ENCODE results near the gene SPHK1.

Gene SPHK1

DNA sequence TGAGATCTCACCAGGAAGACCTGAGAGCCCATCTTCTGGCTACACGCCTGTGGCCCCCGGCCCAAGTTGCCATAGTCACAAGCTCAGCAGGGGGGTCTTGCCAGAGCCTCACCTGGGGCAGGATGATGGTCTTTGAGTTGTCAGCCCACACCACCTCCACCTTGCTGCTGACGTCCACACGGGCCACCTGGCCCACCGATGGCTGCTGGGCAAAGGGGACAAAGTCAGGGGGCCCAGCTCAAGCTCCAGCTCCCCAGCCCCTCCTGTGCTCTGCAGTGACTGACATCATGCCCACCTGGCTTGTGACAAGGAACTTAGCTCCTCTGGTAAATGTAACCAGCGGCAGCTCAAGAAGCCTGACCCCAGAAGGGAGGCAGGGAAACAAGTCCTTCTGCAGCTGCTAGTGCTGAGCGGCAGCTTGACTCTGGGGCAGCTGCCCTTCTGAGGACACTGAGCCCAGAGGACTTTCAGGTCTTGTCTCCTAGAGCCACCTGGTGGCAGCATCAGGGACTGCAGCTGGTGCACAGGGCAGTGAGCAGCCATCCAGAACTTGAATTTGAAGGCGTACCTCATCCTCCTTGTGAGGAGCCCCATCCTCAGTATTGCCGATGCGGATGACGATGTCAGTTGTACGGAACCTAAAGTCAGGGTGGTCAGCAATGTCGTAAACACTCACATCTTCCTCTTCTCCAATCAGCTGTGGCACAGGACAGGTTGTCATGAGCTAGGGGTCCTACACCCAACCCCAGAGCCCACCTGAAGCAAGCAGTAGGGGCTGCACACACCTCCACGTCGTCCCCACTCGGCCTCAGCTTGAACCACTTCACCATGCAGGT is 13.5 kb downstream of the SPHK1 start:
- TF ChIP-seq SIN3A (IDR thresholded peaks at IDR 0.05; ENCODE audit: borderline replicate concordance, insufficient read depth, low read length), result no peak
- TF ChIP-seq TAF1 (IDR thresholded peaks at IDR 0.05; ENCODE audit: borderline replicate concordance, insufficient read depth, low read length), result no peak
- TF ChIP-seq FOXP2 (optimal IDR thresholded peaks at IDR 0.05; ENCODE audit: borderline replicate concordance, extremely low read depth, extremely low read length, insufficient read depth), result no peak

DNA sequence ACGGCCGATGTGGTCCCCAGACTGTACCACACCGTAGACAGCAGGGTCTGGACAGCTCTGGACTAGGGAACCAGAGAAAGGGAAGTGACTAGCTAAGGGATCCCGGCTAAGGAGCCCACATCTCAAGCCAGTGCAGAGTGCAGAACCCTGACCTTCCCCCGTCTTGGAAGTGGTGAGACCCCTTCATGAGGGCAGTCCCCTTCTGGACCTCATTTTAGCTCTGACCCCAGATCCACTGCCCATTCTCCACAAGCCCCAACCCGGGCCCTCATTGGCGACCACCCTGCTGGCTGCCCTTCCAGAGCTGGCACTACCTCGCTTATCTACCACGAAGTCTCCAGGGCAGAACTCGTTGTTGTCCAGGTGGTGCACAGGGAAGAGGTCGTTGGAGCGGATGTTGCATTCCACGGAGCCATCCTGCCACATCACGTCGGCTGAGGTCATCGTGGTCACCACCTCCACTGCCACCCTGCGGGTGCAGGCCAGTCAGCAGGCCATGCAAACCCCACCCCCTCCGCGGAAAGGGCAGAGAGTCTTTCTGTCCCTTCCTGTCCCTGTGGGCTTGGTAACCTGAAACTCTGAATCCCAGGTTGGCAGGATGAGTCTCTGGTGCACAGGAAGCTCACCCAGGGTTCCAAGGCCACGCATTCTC is 14.2 kb downstream of the SPHK1 start:
- TF ChIP-seq POLR2AphosphoS5 (IDR thresholded peaks at IDR 0.05; ENCODE audit: low read depth, low read length), result no peak
- TF ChIP-seq, protein P1, sequence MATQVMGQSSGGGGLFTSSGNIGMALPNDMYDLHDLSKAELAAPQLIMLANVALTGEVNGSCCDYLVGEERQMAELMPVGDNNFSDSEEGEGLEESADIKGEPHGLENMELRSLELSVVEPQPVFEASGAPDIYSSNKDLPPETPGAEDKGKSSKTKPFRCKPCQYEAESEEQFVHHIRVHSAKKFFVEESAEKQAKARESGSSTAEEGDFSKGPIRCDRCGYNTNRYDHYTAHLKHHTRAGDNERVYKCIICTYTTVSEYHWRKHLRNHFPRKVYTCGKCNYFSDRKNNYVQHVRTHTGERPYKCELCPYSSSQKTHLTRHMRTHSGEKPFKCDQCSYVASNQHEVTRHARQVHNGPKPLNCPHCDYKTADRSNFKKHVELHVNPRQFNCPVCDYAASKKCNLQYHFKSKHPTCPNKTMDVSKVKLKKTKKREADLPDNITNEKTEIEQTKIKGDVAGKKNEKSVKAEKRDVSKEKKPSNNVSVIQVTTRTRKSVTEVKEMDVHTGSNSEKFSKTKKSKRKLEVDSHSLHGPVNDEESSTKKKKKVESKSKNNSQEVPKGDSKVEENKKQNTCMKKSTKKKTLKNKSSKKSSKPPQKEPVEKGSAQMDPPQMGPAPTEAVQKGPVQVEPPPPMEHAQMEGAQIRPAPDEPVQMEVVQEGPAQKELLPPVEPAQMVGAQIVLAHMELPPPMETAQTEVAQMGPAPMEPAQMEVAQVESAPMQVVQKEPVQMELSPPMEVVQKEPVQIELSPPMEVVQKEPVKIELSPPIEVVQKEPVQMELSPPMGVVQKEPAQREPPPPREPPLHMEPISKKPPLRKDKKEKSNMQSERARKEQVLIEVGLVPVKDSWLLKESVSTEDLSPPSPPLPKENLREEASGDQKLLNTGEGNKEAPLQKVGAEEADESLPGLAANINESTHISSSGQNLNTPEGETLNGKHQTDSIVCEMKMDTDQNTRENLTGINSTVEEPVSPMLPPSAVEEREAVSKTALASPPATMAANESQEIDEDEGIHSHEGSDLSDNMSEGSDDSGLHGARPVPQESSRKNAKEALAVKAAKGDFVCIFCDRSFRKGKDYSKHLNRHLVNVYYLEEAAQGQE (IDR thresholded peaks at IDR 0.05; ENCODE audit: insufficient read depth in 1 of 2, low read depth in 2 of 2, low read length in 2 of 2), result no peak
- TF ChIP-seq FOXP2 (optimal IDR thresholded peaks at IDR 0.05; ENCODE audit: borderline replicate concordance, extremely low read depth, extremely low read length, insufficient read depth), result no peak
- TF ChIP-seq SIN3A (IDR thresholded peaks at IDR 0.05; ENCODE audit: borderline replicate concordance, insufficient read depth, low read length), result no peak
- no peak for TF ChIP-seq TAF1 (IDR thresholded peaks at IDR 0.05; ENCODE audit: borderline replicate concordance, insufficient read depth, low read length)

- TF ChIP-seq TAF1 (IDR thresholded peaks at IDR 0.05; ENCODE audit: borderline replicate concordance, insufficient read depth, low read length) (no peak), SIN3A (IDR thresholded peaks at IDR 0.05; ENCODE audit: borderline replicate concordance, insufficient read depth, low read length) (no peak), POLR2AphosphoS5 (IDR thresholded peaks at IDR 0.05; ENCODE audit: low read depth, low read length) (no peak), FOXP2 (optimal IDR thresholded peaks at IDR 0.05; ENCODE audit: borderline replicate concordance, extremely low read depth, extremely low read length, insufficient read depth) (no peak)
- TF ChIP-seq, protein P1 (IDR thresholded peaks at IDR 0.05; ENCODE audit: insufficient read depth in 1 of 2, low read depth in 2 of 2, low read length in 2 of 2), result no peak
Measured at GRCh38 chr17:76399175-76400172, 15.1 kb downstream of the SPHK1 start.

- TF ChIP-seq SIN3A (IDR thresholded peaks at IDR 0.05; ENCODE audit: borderline replicate concordance, insufficient read depth, low read length) (no peak), FOXP2 (optimal IDR thresholded peaks at IDR 0.05; ENCODE audit: borderline replicate concordance, extremely low read depth, extremely low read length, insufficient read depth) (no peak), POLR2AphosphoS5 (IDR thresholded peaks at IDR 0.05; ENCODE audit: low read depth, low read length) (no peak), TAF1 (IDR thresholded peaks at IDR 0.05; ENCODE audit: borderline replicate concordance, insufficient read depth, low read length) (no peak)
- TF ChIP-seq, protein P1 (IDR thresholded peaks at IDR 0.05; ENCODE audit: insufficient read depth in 1 of 2, low read depth in 2 of 2, low read length in 2 of 2), result no peak
Measured at GRCh38 chr17:76402711-76403110, 18.3 kb downstream of the SPHK1 start.

DNA sequence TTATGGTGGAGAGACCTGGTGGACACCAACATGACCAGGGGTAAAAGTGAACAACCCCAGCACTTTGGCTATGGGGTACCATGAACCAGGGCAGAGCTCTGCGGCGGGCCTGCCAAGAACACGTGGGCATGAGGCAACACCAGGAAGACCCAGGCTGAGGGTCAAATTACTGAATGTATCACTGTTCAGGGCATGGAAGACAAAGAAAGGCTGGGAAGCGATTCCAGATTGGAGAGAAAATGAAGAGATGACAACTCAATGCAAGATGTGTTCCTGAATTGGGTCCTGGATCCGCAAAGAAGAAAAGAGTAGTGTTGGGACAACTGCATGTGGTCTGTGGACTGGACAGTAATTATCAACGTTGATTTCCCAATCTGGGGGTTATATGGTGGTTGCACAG is 19.8 kb downstream of the SPHK1 start:
- TF ChIP-seq, protein P1 (IDR thresholded peaks at IDR 0.05; ENCODE audit: insufficient read depth in 1 of 2, low read depth in 2 of 2, low read length in 2 of 2), result no peak
- TF ChIP-seq POLR2AphosphoS5 (IDR thresholded peaks at IDR 0.05; ENCODE audit: low read depth, low read length) (no peak), FOXP2 (optimal IDR thresholded peaks at IDR 0.05; ENCODE audit: borderline replicate concordance, extremely low read depth, extremely low read length, insufficient read depth) (no peak), TAF1 (IDR thresholded peaks at IDR 0.05; ENCODE audit: borderline replicate concordance, insufficient read depth, low read length) (no peak), SIN3A (IDR thresholded peaks at IDR 0.05; ENCODE audit: borderline replicate concordance, insufficient read depth, low read length) (no peak)

Data from PFSK-1 (cell line).